H9 (cell line): ENCODE results near the gene VAMP2. TPM values are rescaled to one million over a fixed set of nuclear protein-coding genes. Genes with fewer than 3 reads are reported as not detected.
A peak's percentile ranks its signal among the peaks of the same experiment; 100 is the strongest.

Experiments
- DNase-seq: peaks from one replicate; pipeline ENCODE4 v3.0.0-alpha.2; 2017
- H2AFZ ChIP-seq: one replicate; pipeline ENCODE4 v1.6.1; 2013; ENCODE audit warnings: mild to moderate bottlenecking, low read length, control low read depth, moderate library complexity
- H2AK5ac ChIP-seq: 2 replicates; pipeline ENCODE4 v1.6.1; 2013; ENCODE audit warnings: low read length, control low read depth, mixed read lengths; ENCODE audit not compliant: insufficient read length
- H2BK120ac ChIP-seq: one replicate; pipeline ENCODE4 v1.6.1; 2013; ENCODE audit warnings: low read depth, mild to moderate bottlenecking, low read length, control low read depth, inconsistent platforms; ENCODE audit not compliant: poor library complexity, severe bottlenecking
- H2BK12ac ChIP-seq: 2 replicates; pipeline ENCODE4 v1.6.1; 2013; ENCODE audit warnings: low read length, control low read depth, mixed read lengths, low read depth; ENCODE audit not compliant: insufficient read length
- H2BK15ac ChIP-seq: 2 replicates; pipeline ENCODE4 v1.6.1; 2013; ENCODE audit warnings: low read depth, low read length, control low read depth
- H2BK20ac ChIP-seq: one replicate; pipeline ENCODE4 v1.6.1; 2013; ENCODE audit warnings: low read depth, mild to moderate bottlenecking, low read length, control low read depth, inconsistent platforms; ENCODE audit not compliant: poor library complexity, severe bottlenecking
- H2BK5ac ChIP-seq: 2 replicates; pipeline ENCODE4 v1.6.1; 2013; ENCODE audit warnings: low read length, control low read depth, mixed read lengths; ENCODE audit not compliant: insufficient read length
- H3K14ac ChIP-seq: 2 replicates; pipeline ENCODE4 v1.6.1; 2013; ENCODE audit warnings: low read length, control low read depth; ENCODE audit not compliant: insufficient read depth
- H3K18ac ChIP-seq: 2 replicates; pipeline ENCODE4 v1.6.1; 2013; ENCODE audit warnings: low read depth, mild to moderate bottlenecking, mixed read lengths, low read length, control low read depth; ENCODE audit not compliant: insufficient read length
- H3K23ac ChIP-seq: 2 replicates; pipeline ENCODE4 v1.6.1; 2013; ENCODE audit warnings: low read length, control low read depth, mixed read lengths, low read depth; ENCODE audit not compliant: insufficient read length
- H3K23me2 ChIP-seq: 2 replicates; pipeline ENCODE4 v1.6.1; 2013; ENCODE audit warnings: low read depth, mild to moderate bottlenecking, mixed read lengths, low read length, control low read depth; ENCODE audit not compliant: insufficient read length, poor library complexity, severe bottlenecking
- H3K27ac ChIP-seq: 2 replicates; pipeline ENCODE4 v1.5.1; 2013; ENCODE audit warnings: low read length, control low read depth, mixed read lengths, low read depth; ENCODE audit not compliant: insufficient read length
- H3K27me3 ChIP-seq: 2 replicates; pipeline ENCODE4 v1.6.1; 2013; ENCODE audit warnings: low read length, control low read depth, inconsistent platforms; ENCODE audit not compliant: insufficient read depth
- H3K4ac ChIP-seq: 2 replicates; pipeline ENCODE4 v1.6.1; 2013; ENCODE audit warnings: low read depth, mild to moderate bottlenecking, control low read depth, inconsistent platforms, low read length, moderate library complexity
- H3K4me1 ChIP-seq: 2 replicates; pipeline ENCODE4 v1.6.1; 2013; ENCODE audit warnings: low read length, control low read depth, inconsistent platforms; ENCODE audit not compliant: insufficient read depth
- H3K4me2 ChIP-seq: 2 replicates; pipeline ENCODE4 v1.6.1; 2013; ENCODE audit warnings: low read length, control low read depth, mixed read lengths; ENCODE audit not compliant: insufficient read length, insufficient read depth
- H3K56ac ChIP-seq: 2 replicates; pipeline ENCODE4 v1.6.1; 2013; ENCODE audit warnings: low read depth, mild to moderate bottlenecking, mixed read lengths, low read length, control low read depth; ENCODE audit not compliant: insufficient read length
- H3K79me1 ChIP-seq: 2 replicates; pipeline ENCODE4 v1.6.1; 2013; ENCODE audit warnings: low read depth, mild to moderate bottlenecking, moderate library complexity, low read length, control low read depth, inconsistent platforms; ENCODE audit not compliant: insufficient read depth, poor library complexity, severe bottlenecking
- H3K79me2 ChIP-seq: 2 replicates; pipeline ENCODE4 v1.6.1; 2013; ENCODE audit warnings: low read length, control low read depth, inconsistent platforms; ENCODE audit not compliant: insufficient read depth
- H3K9ac ChIP-seq: 2 replicates; pipeline ENCODE4 v1.6.1; 2013; ENCODE audit warnings: low read length, control low read depth, mixed read lengths; ENCODE audit not compliant: insufficient read length; ENCODE audit errors: extremely low read depth
- H3K9me3 ChIP-seq: one replicate; pipeline ENCODE4 v1.6.1; 2013; ENCODE audit warnings: low read depth, low read length, inconsistent platforms; ENCODE audit not compliant: control insufficient read depth
- H3T11ph ChIP-seq: one replicate; pipeline ENCODE4 v1.6.1; 2013; ENCODE audit warnings: mild to moderate bottlenecking, low read length, control low read depth, inconsistent platforms
- H4K20me1 ChIP-seq: one replicate; pipeline ENCODE4 v1.6.1; 2013; ENCODE audit not compliant: control insufficient read depth, insufficient read length, insufficient read depth
- H4K5ac ChIP-seq: 2 replicates; pipeline ENCODE4 v1.6.1; 2013; ENCODE audit warnings: low read depth, mild to moderate bottlenecking, mixed read lengths, low read length, control low read depth; ENCODE audit not compliant: insufficient read length
- H4K8ac ChIP-seq: replicated peaks from 2 replicates; pipeline ENCODE4 v1.6.1; 2013; ENCODE audit warnings: low read length, control low read depth, mixed read lengths, low read depth; ENCODE audit not compliant: insufficient read length
- H4K91ac ChIP-seq: 2 replicates; pipeline ENCODE4 v1.6.1; 2013; ENCODE audit warnings: low read depth, mild to moderate bottlenecking, moderate library complexity, mixed read lengths, low read length, control low read depth; ENCODE audit not compliant: insufficient read length
- H3K27ac Mint-ChIP-seq, 3 experiments: 2 replicates in 2 of 3; 3 replicates in 1 of 3; pipeline ENCODE4 v1.8.0; 2020 to 2021; ENCODE audit warnings: mixed read lengths in 3 of 3, mild to moderate bottlenecking in 1 of 3, moderate library complexity in 1 of 3
- H3K27me3 Mint-ChIP-seq: 2 replicates; pipeline ENCODE4 v1.8.0; 2021; ENCODE audit warnings: low read depth, mild to moderate bottlenecking, moderate library complexity, mixed read lengths
- H3K36me3 Mint-ChIP-seq, 3 experiments: 2 replicates in 2 of 3; 3 replicates in 1 of 3; pipeline ENCODE4 v1.8.0; 2020 to 2021; ENCODE audit warnings: low read depth in 3 of 3, mixed read lengths in 3 of 3; ENCODE audit not compliant: insufficient read depth in 1 of 3
- H3K4me1 Mint-ChIP-seq, 2 experiments: 2 replicates each; pipeline ENCODE4 v1.8.0; 2020; ENCODE audit warnings: mixed read lengths in 2 of 2
- H3K4me3 Mint-ChIP-seq, 2 experiments: 2 replicates in 1 of 2; 3 replicates in 1 of 2; pipeline ENCODE4 v1.8.0; 2020 to 2021; ENCODE audit warnings: mild to moderate bottlenecking in 2 of 2, mixed read lengths in 2 of 2, moderate library complexity in 1 of 2
- H3K9me3 Mint-ChIP-seq, 2 experiments: 2 replicates in 1 of 2; 3 replicates in 1 of 2; pipeline ENCODE4 v1.8.0; 2020; ENCODE audit warnings: mild to moderate bottlenecking in 2 of 2, mixed read lengths in 2 of 2, moderate library complexity in 1 of 2
- CTCF ChIP-seq: fragments of 200-600 bp; sonication (generic); conservative IDR thresholded peaks from 3 replicates; pipeline ENCODE4 v1.8.0; 2021; ENCODE audit warnings: antibody characterized with exemption, mild to moderate bottlenecking
- WGBS: extraction: QIAGEN DNeasy Blood & Tissue Kit; methylation state at CpG from one replicate; pipeline ENCODE4 v1.1.7; 2013; ENCODE audit warnings: missing lambda C conversion rate, low lambda C conversion rate, mixed read lengths; ENCODE audit not compliant: insufficient read length; ENCODE audit errors: extremely low coverage; 5-methylcytosine and 5-hydroxymethylcytosine counted together
- total RNA-seq: library from RNA; stranded (reverse); gene quantifications from 2 replicates; pipeline ENCODE4 v1.2.1, GENCODE V29; 2021

Gene VAMP2
- total RNA-seq, 1 experiment from 2014 or later: 22.8 TPM

- H3K56ac ChIP-seq: no peak overlapping the region
- no peak overlapping the region for H2BK5ac ChIP-seq
- H3K9ac ChIP-seq: no peak overlapping the region
- H3K79me2 ChIP-seq: no peaks in the 10 kb centered on the region
- no CpG with 5 or more reads among the region's 76 CpGs for WGBS
- no peak overlapping the region for H3K23ac ChIP-seq
- H2BK120ac ChIP-seq: no peak overlapping the region
- H3K18ac ChIP-seq: no peak overlapping the region
- no peak overlapping the region for H2AK5ac ChIP-seq
- H4K20me1 ChIP-seq: no peaks in the 10 kb centered on the region
- Mint-ChIP-seq H3K27me3 (peaks cover 82% of the 10 kb centered on the region), H3K36me3 (no peaks in the 10 kb centered on the region; a peak in 2 of 7 replicates), H3K4me1 (peaks cover 42 to 48% of the 10 kb centered on the region in 2 experiments), H3K4me3 (peak overlapping the region; percentile 91 to 93), H3K9me3 (peaks cover 4 to 8% of the 10 kb centered on the region in 2 experiments; a peak in 4 of 5 replicates), H3K27ac (no peak overlapping the region)
- no peak overlapping the region for H2BK15ac ChIP-seq
- H3K4me2 ChIP-seq: peak overlapping the region; percentile 66
- H3K4me1 ChIP-seq: no peaks in the 10 kb centered on the region; the same call in 1 of the 2 replicates
- H3K27ac ChIP-seq: no peak overlapping the region
- H3K4ac ChIP-seq: no peak overlapping the region
- no peak overlapping the region for H4K8ac ChIP-seq
- no peak overlapping the region for H2BK20ac ChIP-seq
- DNase-seq: peak; percentile 92
- no peak overlapping the region for H3T11ph ChIP-seq
- H4K5ac ChIP-seq: no peak overlapping the region
- no peak overlapping the region for H2BK12ac ChIP-seq
- peaks cover 34% of the 10 kb centered on the region for H3K27me3 ChIP-seq
- no peak overlapping the region for H2AFZ ChIP-seq
- peak; percentile 81 for TF ChIP-seq CTCF
- H3K9me3 ChIP-seq: no peaks in the 10 kb centered on the region
- no peaks in the 10 kb centered on the region for H3K79me1 ChIP-seq
- peaks cover 62% of the 10 kb centered on the region for H3K23me2 ChIP-seq
- no peak overlapping the region for H4K91ac ChIP-seq
- no peak overlapping the region for H3K14ac ChIP-seq
Observed at GRCh38 chr17:8121681-8122421, 40.9 kb downstream of the VAMP2 start.
